NCI-H1436 (cell line): ENCODE data around the gene TM4SF18.

Experiments used
- DNase-seq: peaks from one replicate; lab custom pipeline; 2025; lab: John Stamatoyannopoulos, UW

The TM4SF18 gene

GRCh38 chr3:149283401-149283800, 50.0 kb downstream of the TM4SF18 start:
- no peak for DNase-seq

- no peak for DNase-seq
Measured at GRCh38 chr3:149282836-149283235, 50.6 kb downstream of the TM4SF18 start.

- no peak for DNase-seq
Measured at GRCh38 chr3:149282322-149282721, 51.1 kb downstream of the TM4SF18 start.

GRCh38 chr3:149280671-149281349, 52.6 kb downstream of the TM4SF18 start:
- no peak for DNase-seq

- DNase-seq: no peak
Measured at GRCh38 chr3:149278911-149279310, 54.5 kb downstream of the TM4SF18 start.

- DNase-seq: no peak
Measured at GRCh38 chr3:149277331-149277813, 56.1 kb downstream of the TM4SF18 start.

- no peak for DNase-seq
Measured at GRCh38 chr3:149276619-149277018, 56.8 kb downstream of the TM4SF18 start.

GRCh38 chr3:149274220-149274619, 59.2 kb downstream of the TM4SF18 start:
- DNase-seq: no peak

GRCh38 chr3:149273096-149273751, 60.2 kb downstream of the TM4SF18 start:
- DNase-seq: peak; percentile 82

GRCh38 chr3:149271669-149272068, 61.8 kb downstream of the TM4SF18 start:
- no peak for DNase-seq

- no peak for DNase-seq
Measured at GRCh38 chr3:149270180-149270579, 63.3 kb downstream of the TM4SF18 start.

- no peak for DNase-seq
Measured at GRCh38 chr3:149269687-149270086, 63.7 kb downstream of the TM4SF18 start.
